ENCODE data around the gene SAMD10.
"Not testable (repeated sequence)": the region's sequence is repeated elsewhere in the genome, so short reads cannot be mapped to it uniquely, and the experiment has no call there.

The SAMD10 gene

DNA sequence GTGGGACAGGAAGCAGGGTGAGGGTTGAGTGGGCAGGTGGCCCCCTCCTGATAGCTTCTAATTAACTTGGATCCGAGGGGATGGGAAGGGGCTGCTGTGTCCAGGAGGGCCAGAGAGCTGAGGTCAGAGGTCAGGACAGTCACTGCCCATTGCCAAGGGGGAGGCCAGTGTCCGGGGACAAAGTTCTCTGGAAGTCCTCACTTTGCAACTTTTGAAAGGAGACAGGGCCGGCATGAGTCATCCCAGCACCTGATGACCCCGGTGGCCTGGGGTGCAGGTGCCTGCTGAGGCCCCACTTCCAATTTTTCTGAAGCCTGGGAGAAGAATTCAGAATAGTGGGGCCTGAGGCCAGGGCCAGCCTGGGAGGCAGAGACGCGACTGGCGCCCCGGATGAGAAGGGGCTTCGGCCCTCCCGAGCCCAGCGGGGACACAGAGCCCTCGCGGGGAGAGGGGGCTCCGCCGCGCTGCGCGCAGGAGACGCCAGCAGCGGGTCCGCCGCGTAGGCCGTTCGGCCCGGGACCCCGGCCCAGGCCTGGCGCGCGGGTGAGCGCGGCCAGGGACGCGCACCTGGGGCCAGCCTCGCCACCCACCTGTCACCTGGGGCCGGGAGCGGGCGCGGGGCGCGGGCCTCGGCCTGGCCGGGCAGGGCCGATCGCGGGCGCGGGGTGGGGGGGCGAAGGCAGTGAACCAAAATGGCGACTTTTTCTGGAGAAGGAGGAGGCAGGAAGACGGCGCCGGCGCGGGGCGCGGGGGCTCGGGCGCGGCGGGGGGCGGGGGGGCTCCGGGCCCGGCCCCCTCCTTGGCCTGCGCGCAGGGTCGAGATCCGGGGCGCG lies 10.3 kb downstream of the SAMD10 start:
- no peak for DNase-seq (ENCODE audit: low spot score)

DNA sequence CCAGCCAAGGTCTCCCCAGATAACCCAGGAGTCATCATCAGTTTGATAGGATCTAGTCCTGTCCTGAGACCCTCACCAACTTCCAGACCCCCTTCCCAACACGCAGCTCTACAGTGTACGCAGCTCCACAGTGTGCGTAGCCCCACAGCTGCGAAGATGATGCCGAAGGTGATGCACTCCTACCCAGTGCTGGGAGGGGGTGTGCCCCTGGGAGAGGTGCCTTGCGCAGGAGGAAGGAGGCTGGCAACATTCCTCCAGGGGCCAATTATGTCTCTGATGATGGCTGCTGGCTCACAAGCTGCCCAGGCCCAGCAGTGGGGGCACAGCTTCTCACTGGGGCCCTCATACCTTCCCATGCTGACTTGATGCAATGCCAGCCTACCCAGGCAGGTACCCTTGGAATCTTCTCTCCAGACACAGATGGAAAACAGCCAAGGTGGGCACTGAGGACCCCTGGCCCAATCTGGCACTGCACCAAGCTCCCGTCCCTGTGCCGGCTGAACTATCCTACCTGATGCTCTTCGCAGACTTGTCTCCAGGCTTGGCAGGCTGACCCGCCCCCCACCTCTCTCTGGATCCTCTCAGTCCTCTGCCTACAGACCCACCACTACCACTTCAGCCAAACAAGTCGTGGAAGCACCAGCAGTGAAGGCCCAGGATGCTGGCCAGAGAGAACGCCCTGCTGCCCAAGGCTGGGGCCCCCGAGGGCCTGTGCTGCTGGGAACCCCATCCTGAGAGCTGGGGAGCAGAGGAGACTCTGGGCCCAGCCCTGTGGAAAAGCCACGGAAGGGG lies 11.1 kb downstream of the SAMD10 start:
- no peak for DNase-seq (ENCODE audit: low spot score)

DNA sequence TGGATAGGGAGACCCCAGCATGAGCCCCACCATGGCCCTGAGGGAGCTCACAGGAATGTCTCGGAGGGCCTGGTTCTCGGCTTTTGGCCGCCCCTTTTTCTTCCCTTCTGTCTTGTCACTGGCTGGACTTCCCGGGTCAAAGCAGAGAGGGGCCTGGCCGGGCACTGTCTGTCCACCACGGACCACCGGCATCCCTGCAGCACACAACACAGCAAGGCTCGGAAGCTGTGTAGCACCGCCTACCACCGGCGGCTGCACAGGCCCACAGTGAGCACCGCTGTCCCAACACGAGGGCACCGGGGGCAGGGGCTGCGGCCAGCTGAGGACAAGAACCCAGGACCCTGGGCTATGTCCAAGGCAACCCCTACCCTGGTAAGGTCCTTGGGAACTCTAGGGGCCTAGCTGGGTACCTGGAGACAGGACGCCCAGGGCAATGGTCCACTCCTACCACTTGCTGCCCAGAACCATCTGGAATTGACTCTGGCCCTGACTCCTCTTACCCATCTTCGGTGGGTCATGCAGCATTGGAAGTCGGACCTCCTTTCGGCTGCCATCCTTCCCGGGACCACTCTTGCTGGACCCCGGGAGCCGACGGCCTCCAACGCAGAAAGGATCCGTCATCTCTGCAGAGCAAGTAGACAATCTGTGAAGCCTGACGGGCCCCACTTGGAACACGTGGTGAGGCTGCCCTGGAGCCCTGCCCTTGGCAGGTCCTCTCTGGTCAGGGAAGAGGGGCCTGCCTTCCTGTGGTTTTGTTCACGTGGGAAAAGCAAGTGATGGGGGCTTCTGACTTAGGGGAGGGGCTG lies 11.9 kb downstream of the SAMD10 start:
- no peak for DNase-seq (ENCODE audit: low spot score)

DNA sequence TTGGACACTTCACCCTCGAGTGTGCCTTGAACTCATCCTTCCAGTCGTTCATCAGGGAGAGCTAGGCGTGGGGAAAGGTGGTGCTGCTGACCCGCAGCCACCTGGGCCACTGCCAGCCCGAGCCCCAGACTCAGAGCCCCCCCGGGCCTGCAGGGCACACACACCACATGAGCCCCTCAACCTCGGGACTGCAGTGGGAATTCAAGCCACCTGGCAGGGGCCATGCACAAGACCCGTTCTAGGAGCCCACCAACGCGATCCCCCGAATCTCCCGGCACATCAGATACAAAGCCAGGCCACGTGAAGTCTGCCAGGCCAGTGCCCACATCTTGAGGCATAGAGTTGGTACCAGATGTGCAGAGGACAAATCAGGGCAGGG lies 12.5 kb downstream of the SAMD10 start:
- DNase-seq (ENCODE audit: low spot score): no peak

DNA sequence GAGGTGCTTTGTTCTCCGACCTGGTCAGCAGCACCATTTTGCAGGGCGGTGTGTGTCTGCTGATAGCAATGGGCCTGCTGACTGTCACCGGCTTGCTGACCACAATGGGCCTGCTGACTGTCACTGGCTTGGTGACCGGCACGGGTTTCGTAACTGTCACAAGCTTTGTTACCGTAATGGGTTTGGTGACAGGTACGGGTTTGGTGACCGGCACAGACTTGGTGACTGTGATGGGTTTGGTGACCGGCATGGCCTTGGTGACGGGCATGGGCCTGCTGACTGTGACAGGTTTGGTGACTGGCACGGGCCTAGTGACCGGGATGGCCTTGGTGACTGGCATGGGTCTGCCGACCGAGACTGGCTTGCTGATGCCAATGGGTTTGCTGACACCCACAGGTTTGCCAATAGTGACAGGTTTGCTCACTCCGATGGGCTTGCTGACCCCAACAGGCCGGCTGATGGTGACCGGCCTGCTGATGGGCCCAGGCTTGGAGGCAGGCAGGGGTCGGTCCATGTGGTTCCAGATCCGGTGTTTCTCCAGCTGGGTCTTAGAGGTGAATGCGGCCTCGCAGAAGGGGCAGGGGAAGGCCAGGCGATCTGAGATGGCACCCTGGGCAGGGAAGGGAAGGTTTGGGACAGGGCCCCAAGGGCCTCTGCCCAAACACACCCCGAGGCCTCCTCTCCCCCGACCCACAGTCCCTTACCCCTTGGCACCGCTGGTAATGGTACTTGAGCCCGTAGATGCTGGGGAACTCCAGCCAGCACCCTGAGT lies 13.1 kb downstream of the SAMD10 start:
- no peak for DNase-seq (ENCODE audit: low spot score)

DNA sequence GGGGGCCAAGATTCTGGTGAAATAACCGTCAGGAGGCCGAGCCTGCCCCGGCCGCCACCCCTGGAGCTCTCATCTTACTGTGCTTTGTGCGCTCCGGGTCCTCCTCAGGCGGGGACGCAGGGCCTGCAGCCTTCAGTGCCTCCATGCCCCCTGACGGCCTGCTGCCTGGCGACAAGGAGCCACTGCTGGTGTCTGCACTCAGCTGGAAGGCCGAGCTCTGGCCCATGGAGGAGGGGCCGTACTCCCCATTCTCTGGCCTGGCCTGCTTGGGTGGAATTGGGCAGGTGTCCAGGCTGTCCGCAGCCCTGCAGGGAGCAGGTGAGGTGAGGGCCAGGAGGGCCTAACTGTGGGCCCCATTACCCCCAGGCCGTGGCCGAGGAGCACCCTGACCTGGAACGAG lies 15.0 kb downstream of the SAMD10 start:
- DNase-seq (ENCODE audit: low spot score): no peak

DNA sequence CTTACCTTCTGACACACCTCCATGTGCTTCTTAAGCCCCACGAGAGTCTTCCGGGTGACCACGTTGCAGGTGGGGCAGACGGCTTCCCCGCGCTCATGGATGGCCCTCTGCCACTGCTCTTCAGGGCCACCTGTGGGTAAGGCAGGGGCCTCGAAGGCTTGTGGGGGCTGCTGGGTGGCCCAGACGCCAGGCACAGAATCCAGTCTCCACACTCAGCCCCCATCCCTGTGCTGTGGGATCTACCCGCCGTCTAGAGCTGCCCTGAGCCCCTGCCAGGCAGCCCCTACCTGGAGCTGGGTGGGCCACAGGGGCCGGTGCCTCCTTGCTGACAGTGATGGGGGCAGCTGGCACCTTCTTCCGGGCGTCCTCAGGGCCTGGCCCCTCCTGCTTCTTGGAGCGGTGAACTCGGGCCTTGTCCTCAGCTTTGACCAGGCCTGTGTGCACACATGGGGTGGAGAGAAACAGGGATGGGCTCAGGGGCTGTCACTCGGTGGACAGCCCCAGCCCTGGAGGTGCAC lies 15.6 kb downstream of the SAMD10 start:
- DNase-seq (ENCODE audit: low spot score): no peak

DNA sequence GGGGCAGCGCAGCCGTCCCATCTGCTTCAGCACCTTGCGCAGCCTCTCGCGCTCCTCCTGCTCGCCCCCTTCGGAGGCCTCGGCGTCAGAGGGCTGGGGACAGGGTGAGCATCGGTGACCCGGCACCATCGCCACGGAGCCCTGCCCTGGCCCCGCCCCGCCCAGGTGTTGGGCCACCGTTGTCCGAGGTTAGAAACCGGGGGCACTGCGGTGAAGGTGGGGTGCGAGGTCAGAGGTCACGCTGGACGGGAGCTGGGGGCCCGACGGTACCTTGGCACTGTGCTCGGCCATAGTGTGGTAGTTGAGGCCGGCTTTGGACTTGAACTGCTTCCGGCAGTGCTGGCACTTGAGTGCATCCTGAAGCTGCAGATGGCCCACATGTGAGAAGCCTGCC lies 16.1 kb downstream of the SAMD10 start:
- no peak for DNase-seq (ENCODE audit: low spot score)

DNA sequence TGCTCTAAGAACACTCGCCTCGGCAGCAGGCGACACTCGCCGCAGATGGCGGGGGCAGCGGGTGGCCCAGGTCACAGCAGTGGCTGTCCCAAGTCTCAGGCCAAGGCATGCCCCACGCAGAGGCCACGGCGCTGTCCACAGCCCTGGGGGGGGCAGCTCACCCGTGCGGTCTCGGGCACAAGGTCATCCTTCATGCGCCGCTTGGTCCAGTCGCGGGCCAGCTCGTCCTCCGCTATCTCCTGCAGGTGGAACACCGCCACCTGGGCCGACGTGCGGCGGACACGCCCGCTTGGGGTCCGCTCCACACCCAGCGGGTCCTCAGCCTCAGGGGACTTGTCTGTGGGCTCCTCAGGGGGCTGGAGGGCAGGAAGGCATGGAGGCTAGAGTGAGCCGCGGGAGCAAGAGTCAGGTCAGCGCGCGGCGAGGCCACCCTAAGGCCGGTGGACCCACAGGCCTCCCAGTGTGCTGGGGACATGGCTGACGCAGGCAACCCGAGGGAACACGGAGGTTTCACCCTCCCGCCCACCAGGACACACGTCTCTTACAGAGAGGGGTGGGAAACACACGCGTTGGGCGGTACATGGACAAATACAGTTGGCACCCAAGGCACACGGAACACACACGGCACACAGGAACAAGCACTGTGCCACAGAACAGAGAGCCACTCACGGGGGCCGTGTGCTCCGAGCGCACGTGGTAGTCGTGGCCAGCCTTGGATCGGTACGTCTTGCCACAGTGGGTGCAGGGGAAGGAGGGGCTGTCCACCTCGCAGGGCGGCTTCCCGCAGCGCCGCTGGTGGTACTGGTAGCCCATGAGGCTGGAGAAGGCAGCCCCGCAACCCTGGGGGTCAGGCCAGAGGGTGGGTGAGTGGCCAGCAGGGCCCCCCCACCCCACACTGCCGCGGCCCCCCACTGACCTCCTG lies 16.8 kb downstream of the SAMD10 start:
- no peak for DNase-seq (ENCODE audit: low spot score)

DNA sequence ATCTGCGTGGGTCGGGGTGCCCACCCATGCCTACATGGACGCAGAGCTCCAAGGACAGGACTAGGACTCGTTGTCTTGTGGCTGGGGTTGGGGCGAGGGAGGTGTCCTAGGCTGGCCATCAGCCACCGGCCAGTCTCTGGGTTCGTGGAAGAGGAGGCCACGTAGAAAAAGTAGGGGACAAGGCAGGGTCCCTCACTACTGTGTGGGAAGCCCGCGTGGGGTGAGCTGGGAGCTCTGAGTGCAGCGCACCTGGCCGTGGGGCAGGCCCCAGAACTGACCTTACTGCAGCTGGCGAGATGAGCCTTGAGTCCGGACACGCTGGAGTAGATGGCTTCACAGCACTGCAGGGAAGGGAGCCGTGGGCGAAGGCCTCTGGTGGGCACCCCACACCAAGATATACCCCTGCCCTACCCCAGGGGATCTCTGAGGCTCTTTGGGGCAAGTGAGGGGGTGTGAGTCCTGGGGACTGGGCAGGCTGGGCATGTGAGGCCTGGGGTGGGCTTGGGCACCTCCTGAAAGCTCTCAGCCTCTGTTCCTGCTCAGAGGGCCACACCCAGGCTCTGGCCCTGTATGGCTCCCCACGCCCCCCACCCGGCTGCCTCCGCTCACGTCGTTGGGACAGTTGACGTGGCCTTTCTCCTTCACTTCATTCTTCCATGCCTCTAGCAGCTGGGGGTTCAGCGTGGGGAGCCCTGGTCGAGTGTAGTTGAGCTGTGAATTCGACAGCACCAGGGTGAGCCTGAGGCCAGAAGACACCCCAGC lies 17.6 kb downstream of the SAMD10 start:
- DNase-seq (ENCODE audit: low spot score): no peak

DNA sequence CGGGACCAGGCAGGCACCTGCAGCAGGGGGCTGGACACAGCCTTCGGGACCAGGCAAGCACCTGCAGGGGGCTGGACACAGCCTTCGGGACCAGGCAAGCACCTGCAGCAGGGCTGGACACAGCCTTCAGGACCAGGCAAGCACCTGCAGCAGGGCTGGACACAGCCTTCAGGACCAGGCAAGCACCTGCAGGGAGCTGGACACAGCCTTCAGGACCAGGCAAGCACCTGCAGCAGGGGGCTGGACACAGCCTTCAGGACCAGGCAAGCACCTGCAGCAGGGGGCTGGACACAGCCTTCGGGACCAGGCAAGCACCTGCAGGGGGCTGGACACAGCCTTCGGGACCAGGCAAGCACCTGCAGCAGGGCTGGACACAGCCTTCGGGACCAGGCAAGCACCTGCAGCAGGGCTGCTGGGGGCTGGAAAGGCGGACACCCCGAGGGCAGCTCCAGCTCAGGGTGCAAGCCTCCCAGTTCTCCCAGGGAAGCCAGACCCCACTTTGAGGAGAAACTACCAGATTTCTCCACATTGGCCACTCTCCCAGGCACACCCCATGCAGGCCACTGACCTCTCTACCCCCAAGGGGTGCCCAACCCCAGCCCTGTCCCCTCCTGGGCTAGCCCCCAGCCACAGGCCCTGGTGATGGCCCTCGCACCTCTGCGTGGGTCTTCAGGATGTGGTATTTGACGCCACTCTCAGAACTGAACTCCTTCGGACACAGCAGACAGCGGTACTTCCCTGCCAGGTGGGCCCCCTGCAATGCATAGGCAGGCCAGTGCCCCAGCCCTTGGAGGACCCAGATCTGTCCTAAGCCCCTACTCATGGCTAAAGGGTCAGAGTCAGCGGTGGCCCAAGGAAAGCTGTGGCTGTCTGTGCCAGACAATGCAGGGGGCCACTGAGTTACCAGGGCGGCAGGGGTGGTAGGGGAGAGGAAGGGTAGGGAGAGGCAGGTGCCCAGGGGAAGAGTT lies 18.5 kb downstream of the SAMD10 start:
- DNase-seq (ENCODE audit: low spot score): not testable (repeated sequence)

DNA sequence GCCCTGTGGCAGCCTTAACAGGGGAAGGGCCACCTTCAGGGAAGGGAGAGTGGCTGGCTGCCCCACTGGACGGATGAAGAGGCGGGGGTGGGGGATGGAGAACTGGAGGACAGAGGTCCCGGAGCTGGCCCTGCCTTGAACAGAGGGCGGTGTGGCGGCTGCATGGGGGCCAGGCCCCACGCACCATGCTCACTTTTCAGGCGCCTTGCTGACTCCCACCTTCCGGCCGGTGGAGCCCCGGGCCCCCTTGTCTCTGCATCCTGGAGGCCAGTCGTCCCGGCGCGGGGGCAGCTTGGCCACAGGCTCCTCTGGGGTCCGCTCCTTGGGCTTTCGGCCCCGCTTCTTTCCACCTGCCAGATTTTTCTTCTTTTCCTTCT lies 19.8 kb downstream of the SAMD10 start:
- DNase-seq (ENCODE audit: low spot score): no peak

DNA sequence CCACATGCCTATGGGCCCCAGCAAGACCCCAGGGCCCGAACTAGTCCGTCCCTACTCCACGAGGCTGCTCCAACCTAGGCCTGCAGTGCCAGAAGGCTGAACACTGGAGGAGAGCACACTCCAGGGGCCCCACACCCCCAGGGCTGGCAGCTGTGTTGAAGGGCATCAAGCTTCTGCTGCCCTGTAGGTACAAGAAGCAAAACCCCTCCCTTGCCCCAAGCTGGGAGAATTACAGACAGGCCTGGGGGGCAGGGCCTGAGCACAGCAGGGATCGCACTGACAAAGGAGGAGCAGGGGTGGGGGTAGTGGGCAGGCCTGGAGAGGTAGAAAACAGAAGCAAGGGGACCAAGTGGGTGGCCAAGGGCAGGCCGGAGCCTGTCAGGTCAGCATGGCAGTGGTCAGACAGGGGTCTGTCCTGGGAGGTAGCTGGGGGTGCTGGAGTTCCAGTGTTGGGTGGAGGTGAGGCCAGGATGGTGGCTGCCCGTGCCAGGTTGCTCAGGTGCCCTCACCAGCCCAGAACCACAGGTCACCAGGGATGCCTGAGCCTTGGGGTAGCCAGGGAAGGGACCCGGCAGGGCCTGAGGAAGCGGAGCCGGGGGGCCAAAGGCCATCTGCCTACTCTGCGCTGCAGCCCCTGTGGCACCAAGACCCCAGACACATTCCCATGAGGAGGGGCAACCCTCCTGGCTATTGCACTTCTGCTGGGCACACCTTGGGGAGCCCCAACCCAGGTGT lies 20.3 kb downstream of the SAMD10 start:
- no peak for DNase-seq (ENCODE audit: low spot score)

DNA sequence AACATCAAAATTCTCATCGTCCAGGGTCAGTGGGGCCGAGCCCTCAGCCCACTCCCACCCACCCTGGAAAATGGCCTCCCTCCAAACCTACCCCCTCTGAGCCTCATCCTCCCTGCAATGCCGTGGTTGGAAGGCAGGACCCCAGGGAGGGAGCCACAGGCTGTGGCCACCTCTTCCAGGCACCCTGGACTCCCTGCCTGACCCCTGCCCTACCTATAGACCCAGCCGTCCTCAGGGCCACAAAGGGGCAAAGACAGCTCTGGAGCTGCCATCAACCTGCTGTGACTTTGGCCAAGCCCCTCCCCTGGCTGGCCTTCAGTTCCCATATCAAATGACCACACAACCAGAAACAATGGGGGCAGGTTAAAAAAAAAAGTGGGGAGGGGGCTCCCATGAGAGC lies 21.0 kb downstream of the SAMD10 start:
- DNase-seq (ENCODE audit: low spot score): no peak

DNA sequence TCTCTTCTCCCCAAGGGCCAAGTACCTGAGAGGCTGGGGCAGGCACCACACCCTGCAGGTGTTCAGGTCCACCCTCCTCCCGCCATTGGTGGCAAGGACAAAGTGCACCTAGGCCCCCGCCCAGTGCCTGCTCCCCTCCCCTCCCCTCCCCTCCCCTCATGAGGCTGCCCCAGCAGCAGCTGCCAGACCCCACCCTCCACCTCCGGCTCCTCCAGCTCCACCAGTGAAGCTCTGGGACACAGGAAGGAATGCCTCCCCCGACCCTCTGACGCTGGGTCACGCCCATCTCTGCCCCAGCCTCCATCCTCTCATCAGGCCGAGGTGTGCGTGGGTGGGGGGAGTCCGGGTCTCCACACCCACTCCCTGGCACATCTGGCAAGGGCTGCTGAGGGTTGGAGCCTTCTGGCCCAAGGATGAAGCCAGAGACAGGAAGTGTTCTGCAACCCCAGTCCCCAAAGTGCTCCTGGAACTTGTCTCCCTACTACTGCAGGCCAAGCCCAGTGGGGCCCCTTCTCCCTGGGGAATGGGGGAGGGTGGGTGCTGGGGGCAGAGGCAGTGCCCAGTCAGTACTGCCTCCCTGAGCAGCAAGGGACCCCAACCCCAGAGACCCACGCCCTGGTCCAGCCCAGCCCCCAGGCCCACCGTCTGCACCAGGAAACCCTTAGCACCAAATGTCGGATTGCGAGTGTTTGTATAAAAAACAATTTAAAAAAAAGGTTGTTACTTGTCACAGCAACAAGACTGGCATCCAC lies 21.6 kb downstream of the SAMD10 start:
- no peak for DNase-seq (ENCODE audit: low spot score)

DNA sequence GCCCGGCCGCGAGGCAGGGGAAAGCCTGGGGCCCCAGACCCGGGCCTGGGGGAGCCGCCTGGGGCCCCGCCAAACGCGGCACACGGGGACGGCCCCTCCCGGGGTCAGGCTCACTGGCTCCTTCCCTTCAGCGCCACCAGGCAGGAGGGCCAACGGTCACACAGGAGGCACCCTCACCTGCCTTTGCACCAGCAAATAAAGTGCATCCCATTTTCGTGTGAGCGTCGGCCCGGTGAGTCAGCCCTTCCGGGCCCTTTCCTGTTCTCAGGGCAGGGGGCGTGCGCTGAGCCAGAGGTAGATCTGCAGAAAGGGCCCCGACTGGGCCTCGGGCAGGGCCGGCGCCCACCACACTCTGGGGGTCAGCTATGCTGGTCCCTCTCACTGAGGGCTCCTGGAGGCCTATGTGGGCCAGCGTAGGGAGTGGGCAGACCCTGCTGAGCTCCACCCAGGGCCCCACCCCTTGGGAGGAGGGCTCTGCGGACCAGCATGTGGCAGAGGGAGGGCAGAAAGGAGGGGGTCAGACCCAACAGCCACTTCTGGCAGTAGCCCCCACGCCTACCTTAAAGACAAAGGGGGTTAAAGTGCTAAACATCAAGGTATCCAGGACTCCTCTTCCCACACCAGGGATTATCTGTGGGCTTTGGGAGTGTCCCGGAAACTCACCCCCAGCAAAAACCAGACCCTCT lies 22.3 kb downstream of the SAMD10 start:
- DNase-seq (ENCODE audit: low spot score): peak; percentile 82

DNA sequence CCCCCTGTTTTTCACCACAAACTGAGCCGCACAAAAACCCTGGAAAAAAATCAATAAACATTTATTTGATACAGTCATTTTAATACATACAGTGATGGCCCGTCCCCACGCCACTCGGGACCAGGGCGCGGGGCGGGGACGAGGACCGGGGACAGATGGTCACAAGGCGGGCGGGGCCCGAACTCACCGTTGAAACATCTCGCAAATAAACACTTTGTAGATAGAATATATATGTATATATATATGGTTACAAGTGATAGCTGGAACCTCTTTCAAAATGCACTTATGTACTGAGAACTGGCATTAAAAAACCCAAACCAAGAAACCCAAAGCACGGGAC lies 22.8 kb downstream of the SAMD10 start:
- no peak for DNase-seq (ENCODE audit: low spot score)
